KMS-11 (cell line): ENCODE results near the gene RUNX3.

ENCODE experiments used
- H2AFZ ChIP-seq: fragments of 200-600 bp; sonication (generic); 2 replicates; pipeline ENCODE4 v1.6.1; 2016; ENCODE audit warnings: antibody characterized with exemption, mixed run types, low read depth
- H3K27ac ChIP-seq: fragments of 200-600 bp; sonication (generic); 2 replicates; pipeline ENCODE4 v1.6.1; 2016; ENCODE audit warnings: mild to moderate bottlenecking, mixed run types
- H3K27me3 ChIP-seq: fragments of 200-600 bp; sonication (generic); 2 replicates; pipeline ENCODE4 v1.6.1; 2017; ENCODE audit warnings: mild to moderate bottlenecking, low read depth, mixed run types, moderate library complexity; ENCODE audit not compliant: insufficient read depth
- H3K36me3 ChIP-seq: fragments of 200-600 bp; sonication (generic); 2 replicates; pipeline ENCODE4 v1.6.1; 2017; ENCODE audit warnings: mild to moderate bottlenecking, mixed run types; ENCODE audit not compliant: insufficient read depth
- H3K4me1 ChIP-seq: fragments of 200-600 bp; sonication (generic); 2 replicates; pipeline ENCODE4 v1.6.1; 2016; ENCODE audit warnings: mild to moderate bottlenecking, low read depth, mixed run types; ENCODE audit not compliant: poor library complexity, severe bottlenecking
- H3K4me2 ChIP-seq: fragments of 200-600 bp; sonication (generic); 2 replicates; pipeline ENCODE4 v1.7.0; 2016; ENCODE audit warnings: mild to moderate bottlenecking, mixed run types
- H3K4me3 ChIP-seq: fragments of 200-600 bp; sonication (generic); IDR thresholded peaks from 2 replicates; pipeline ENCODE4 v1.6.1; 2017; ENCODE audit warnings: low read depth, low read length, mixed read lengths; ENCODE audit not compliant: insufficient read depth
- H3K79me2 ChIP-seq: fragments of 200-600 bp; sonication (generic); 2 replicates; pipeline ENCODE4 v1.6.1; 2016; ENCODE audit warnings: low read depth, mixed run types; ENCODE audit not compliant: insufficient read depth
- H3K9ac ChIP-seq: fragments of 200-600 bp; sonication (generic); 2 replicates; pipeline ENCODE4 v1.6.1; 2016; ENCODE audit warnings: mild to moderate bottlenecking, mixed run types
- H4K20me1 ChIP-seq: fragments of 200-600 bp; sonication (generic); 2 replicates; pipeline ENCODE4 v1.6.1; 2016; ENCODE audit warnings: mild to moderate bottlenecking, mixed run types; ENCODE audit not compliant: insufficient read depth
- CTCF ChIP-seq: fragments of 200-600 bp; sonication (generic); conservative IDR thresholded peaks from 2 replicates; pipeline ENCODE4 v1.6.1; 2017; ENCODE audit warnings: low read depth, mild to moderate bottlenecking, antibody characterized with exemption, low read length, moderate library complexity, mixed read lengths

The RUNX3 gene

GRCh38 chr1:24865168-24865567 lies 64.9 kb downstream of the RUNX3 start:
- Histone ChIP-seq H3K27ac (no peak overlapping the region), H4K20me1 (no peaks in the 10 kb centered on the region), H3K4me3 (no peak overlapping the region), H3K4me2 (no peak overlapping the region), H3K4me1 (no peaks in the 10 kb centered on the region), H2AFZ (no peak overlapping the region), H3K79me2 (no peaks in the 10 kb centered on the region), H3K36me3 (no peaks in the 10 kb centered on the region), H3K27me3 (no peaks in the 10 kb centered on the region), H3K9ac (no peak overlapping the region)
- no peak for TF ChIP-seq CTCF

- Histone ChIP-seq H3K9ac (no peak overlapping the region), H3K27me3 (no peaks in the 10 kb centered on the region), H2AFZ (no peak overlapping the region), H3K79me2 (no peaks in the 10 kb centered on the region), H3K27ac (no peak overlapping the region), H4K20me1 (no peaks in the 10 kb centered on the region), H3K4me2 (no peak overlapping the region), H3K36me3 (no peaks in the 10 kb centered on the region), H3K4me1 (no peaks in the 10 kb centered on the region), H3K4me3 (no peak overlapping the region)
- TF ChIP-seq CTCF: no peak
Observed at GRCh38 chr1:24864370-24864777, 65.7 kb downstream of the RUNX3 start.

- no peaks in the 10 kb centered on the region for H3K4me1 ChIP-seq
- H3K4me3 ChIP-seq: no peak overlapping the region
- no peak overlapping the region for H3K27ac ChIP-seq
- no peaks in the 10 kb centered on the region for H3K36me3 ChIP-seq
- no peak overlapping the region for H3K4me2 ChIP-seq
- H4K20me1 ChIP-seq: no peaks in the 10 kb centered on the region
- H3K9ac ChIP-seq: no peak overlapping the region
- no peaks in the 10 kb centered on the region for H3K27me3 ChIP-seq
- no peak for TF ChIP-seq CTCF
- no peaks in the 10 kb centered on the region for H3K79me2 ChIP-seq
- H2AFZ ChIP-seq: no peak overlapping the region
Observed at GRCh38 chr1:24862775-24863483, 67.1 kb downstream of the RUNX3 start.

GRCh38 chr1:24861821-24862727 lies 68.0 kb downstream of the RUNX3 start:
- H3K79me2 ChIP-seq: no peaks in the 10 kb centered on the region
- no peak overlapping the region for H2AFZ ChIP-seq
- no peaks in the 10 kb centered on the region for H4K20me1 ChIP-seq
- no peak for TF ChIP-seq CTCF
- H3K27ac ChIP-seq: no peak overlapping the region
- H3K4me3 ChIP-seq: no peak overlapping the region
- no peaks in the 10 kb centered on the region for H3K4me1 ChIP-seq
- no peak overlapping the region for H3K9ac ChIP-seq
- H3K36me3 ChIP-seq: no peaks in the 10 kb centered on the region
- H3K27me3 ChIP-seq: no peaks in the 10 kb centered on the region
- H3K4me2 ChIP-seq: no peak overlapping the region
